Measurements from ENCODE around the gene PKN3.

The PKN3 gene

DNA sequence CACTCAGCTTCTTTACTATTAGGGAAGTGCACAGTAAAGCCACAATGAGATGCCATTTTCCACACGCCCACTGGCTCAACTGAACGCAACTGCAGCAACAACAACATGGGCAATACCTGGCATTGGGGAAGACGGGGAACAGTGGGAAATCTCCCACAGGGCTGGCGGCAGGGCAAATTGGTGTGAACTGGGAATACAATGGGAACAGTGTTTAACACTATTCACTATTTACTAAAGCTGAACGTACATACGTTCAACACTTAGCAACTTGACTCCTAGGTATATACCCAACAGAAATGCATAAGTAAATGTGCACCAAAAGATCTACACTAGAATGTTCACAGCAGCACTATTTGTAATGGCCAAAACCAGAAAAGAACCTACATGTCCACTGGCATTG lies 55.3 kb downstream of the PKN3 start:
- Histone ChIP-seq H3K9me3 (ENCODE audit: control insufficient read depth in 1 of 2, low read length in 2 of 2) (no peaks in the 10 kb centered on the region), H3K4me1 (ENCODE audit: control insufficient read depth in 1 of 2, insufficient read depth in 2 of 2, low read length in 2 of 2) (peaks cover 0 to 3% of the 10 kb centered on the region in 2 donors), H3K27me3 (ENCODE audit: low read depth, low read length) (no peaks in the 10 kb centered on the region), H3K27ac (ENCODE audit: low read length) (no peak overlapping the region), H3K36me3 (ENCODE audit: control insufficient read depth in 1 of 2, insufficient read depth in 2 of 2, low read length in 2 of 2) (peaks cover 23 to 28% of the 10 kb centered on the region in 2 donors), H3K4me3 (ENCODE audit: low read depth in 1 of 2, low read length in 2 of 2) (no peak overlapping the region)

DNA sequence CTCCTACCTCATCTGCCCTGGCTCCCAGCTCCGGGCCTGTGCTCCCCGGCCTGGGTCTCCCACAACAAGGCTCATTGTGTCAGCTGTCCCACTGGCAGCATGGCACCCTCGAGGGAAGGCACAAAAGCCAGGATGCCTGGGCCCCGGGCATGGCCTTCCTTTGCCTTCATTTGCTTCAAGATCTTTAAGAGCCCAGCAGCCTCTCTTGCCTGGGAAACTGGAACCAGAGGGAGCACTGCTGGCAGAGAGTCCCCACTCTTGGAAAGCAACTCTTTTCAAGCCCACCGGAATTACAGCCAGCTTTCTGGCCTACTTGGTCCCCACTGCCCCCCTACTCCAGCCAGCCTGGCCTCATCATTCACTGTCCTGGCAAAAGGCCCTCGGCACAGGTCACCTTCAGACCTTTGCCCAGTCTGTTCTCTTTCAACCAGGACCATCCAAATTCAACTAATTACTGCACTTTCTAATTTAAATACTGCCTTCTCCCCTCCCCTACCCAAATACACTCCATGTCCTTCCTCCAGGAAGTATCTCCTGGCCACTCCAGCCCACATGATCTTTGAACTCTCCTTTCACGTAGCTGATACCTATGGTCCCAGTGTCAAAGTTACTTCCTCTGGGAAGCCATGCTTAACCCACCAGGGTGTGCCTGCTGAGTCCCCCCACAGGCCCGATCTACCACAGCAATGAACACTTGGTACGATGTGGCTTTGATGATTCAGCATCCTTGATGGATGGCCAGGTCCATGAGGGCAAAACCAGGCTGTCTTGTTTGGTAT lies 60.6 kb downstream of the PKN3 start:
- peaks cover 0 to 10% of the 10 kb centered on the region in 2 donors for H3K4me1 ChIP-seq (ENCODE audit: control insufficient read depth in 1 of 2, insufficient read depth in 2 of 2, low read length in 2 of 2)
- H3K36me3 ChIP-seq (ENCODE audit: control insufficient read depth in 1 of 2, insufficient read depth in 2 of 2, low read length in 2 of 2): peaks cover 2 to 8% of the 10 kb centered on the region in 2 donors
- no peak overlapping the region for H3K4me3 ChIP-seq (ENCODE audit: low read depth in 1 of 2, low read length in 2 of 2)
- no peaks in the 10 kb centered on the region for H3K27me3 ChIP-seq (ENCODE audit: low read depth, low read length)
- no peaks in the 10 kb centered on the region for H3K9me3 ChIP-seq (ENCODE audit: control insufficient read depth in 1 of 2, low read length in 2 of 2)
- H3K27ac ChIP-seq (ENCODE audit: low read length): no peak overlapping the region

DNA sequence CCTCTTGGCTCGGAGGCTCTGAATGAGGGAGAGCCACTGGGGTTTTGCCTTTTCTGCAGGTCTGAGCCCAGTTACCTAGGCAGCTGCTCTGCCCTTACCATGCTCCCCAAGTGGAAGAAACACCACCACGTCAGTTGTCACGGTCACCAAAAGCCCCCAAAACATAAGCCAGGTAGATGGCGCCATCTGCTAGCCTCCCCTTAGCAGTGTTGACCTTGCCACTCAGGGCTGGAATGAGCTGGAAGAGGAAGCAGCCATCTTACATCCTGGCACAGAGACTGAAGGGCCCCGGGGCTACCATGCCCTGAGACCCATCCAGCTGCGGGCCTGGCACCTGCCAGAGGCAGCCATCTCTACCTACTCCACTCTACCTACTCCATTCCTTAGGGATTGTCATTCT lies 62.1 kb downstream of the PKN3 start:
- H3K9me3 ChIP-seq (ENCODE audit: control insufficient read depth in 1 of 2, low read length in 2 of 2): no peaks in the 10 kb centered on the region
- no peaks in the 10 kb centered on the region for H3K27me3 ChIP-seq (ENCODE audit: low read depth, low read length)
- no peak overlapping the region for H3K4me3 ChIP-seq (ENCODE audit: low read depth in 1 of 2, low read length in 2 of 2)
- H3K36me3 ChIP-seq (ENCODE audit: control insufficient read depth in 1 of 2, insufficient read depth in 2 of 2, low read length in 2 of 2): peaks cover 2 to 9% of the 10 kb centered on the region in 2 donors
- peaks cover 0 to 10% of the 10 kb centered on the region in 2 donors for H3K4me1 ChIP-seq (ENCODE audit: control insufficient read depth in 1 of 2, insufficient read depth in 2 of 2, low read length in 2 of 2)
- no peak overlapping the region for H3K27ac ChIP-seq (ENCODE audit: low read length)

DNA sequence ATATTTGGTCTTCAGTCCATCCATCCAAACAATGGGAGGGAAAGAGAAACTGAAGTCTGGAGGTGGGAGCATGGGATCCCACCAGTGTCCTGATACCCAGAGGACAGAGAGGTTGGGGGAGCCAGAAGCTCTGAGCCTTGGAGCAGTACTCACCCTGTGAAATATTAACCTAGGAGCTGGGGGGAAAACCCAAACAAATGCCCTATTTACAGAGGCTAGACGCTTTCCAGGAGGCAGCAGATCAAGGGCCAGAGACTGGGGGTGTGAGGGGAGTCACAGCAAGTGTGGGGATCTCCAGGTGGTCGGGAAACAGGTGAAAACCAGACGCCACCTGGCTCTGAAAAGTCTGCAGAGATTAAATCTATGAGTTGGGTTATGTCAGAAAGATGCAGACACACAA lies 63.2 kb downstream of the PKN3 start:
- Histone ChIP-seq H3K9me3 (ENCODE audit: control insufficient read depth in 1 of 2, low read length in 2 of 2) (no peaks in the 10 kb centered on the region), H3K4me1 (ENCODE audit: control insufficient read depth in 1 of 2, insufficient read depth in 2 of 2, low read length in 2 of 2) (peaks cover 0 to 19% of the 10 kb centered on the region in 2 donors), H3K36me3 (ENCODE audit: control insufficient read depth in 1 of 2, insufficient read depth in 2 of 2, low read length in 2 of 2) (peaks cover 2 to 9% of the 10 kb centered on the region in 2 donors), H3K27ac (ENCODE audit: low read length) (no peak overlapping the region), H3K4me3 (ENCODE audit: low read depth in 1 of 2, low read length in 2 of 2) (no peak overlapping the region), H3K27me3 (ENCODE audit: low read depth, low read length) (no peaks in the 10 kb centered on the region)

DNA sequence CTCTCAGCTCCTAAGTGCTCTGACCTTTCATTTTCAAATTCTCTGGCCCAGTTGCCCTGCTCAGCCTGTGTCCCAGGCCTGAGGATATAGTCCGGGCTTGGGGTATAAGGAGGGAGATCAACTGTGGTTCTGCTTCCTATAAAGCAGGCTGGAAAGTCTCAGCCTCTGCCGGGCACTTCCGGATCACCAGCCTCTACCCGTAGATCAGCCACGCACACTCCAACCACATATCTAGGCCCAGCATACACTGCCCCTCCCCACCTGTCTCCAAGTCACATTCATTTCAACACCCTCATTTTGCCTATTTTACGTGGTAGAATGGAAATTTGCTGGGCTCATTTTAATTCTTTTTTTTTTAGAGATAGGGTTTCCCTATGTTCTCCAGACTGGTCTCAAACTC lies 66.3 kb downstream of the PKN3 start:
- no peaks in the 10 kb centered on the region for H3K9me3 ChIP-seq (ENCODE audit: control insufficient read depth in 1 of 2, low read length in 2 of 2)
- peaks cover 0 to 19% of the 10 kb centered on the region in 2 donors for H3K4me1 ChIP-seq (ENCODE audit: control insufficient read depth in 1 of 2, insufficient read depth in 2 of 2, low read length in 2 of 2)
- H3K27ac ChIP-seq (ENCODE audit: low read length): no peak overlapping the region
- no peak overlapping the region for H3K4me3 ChIP-seq (ENCODE audit: low read depth in 1 of 2, low read length in 2 of 2)
- H3K27me3 ChIP-seq (ENCODE audit: low read depth, low read length): no peaks in the 10 kb centered on the region
- H3K36me3 ChIP-seq (ENCODE audit: control insufficient read depth in 1 of 2, insufficient read depth in 2 of 2, low read length in 2 of 2): peaks cover 2 to 9% of the 10 kb centered on the region in 2 donors

Data from muscle layer of duodenum (tissue), 2 donors.